C4-2B (cell line): Measurements from ENCODE around the gene PCDHB4.

ENCODE experiments used
- ZFX ChIP-seq: fragments of 450-650 bp; IDR thresholded peaks from 2 replicates; pipeline ENCODE4 v1.6.1; 2017
- TF ChIP-seq, protein P1 (sequence below): fragments of 450-650 bp; conservative IDR thresholded peaks from 2 replicates; pipeline ENCODE4 v1.5.1; 2017; ENCODE audit warnings: mild to moderate bottlenecking

DNA sequence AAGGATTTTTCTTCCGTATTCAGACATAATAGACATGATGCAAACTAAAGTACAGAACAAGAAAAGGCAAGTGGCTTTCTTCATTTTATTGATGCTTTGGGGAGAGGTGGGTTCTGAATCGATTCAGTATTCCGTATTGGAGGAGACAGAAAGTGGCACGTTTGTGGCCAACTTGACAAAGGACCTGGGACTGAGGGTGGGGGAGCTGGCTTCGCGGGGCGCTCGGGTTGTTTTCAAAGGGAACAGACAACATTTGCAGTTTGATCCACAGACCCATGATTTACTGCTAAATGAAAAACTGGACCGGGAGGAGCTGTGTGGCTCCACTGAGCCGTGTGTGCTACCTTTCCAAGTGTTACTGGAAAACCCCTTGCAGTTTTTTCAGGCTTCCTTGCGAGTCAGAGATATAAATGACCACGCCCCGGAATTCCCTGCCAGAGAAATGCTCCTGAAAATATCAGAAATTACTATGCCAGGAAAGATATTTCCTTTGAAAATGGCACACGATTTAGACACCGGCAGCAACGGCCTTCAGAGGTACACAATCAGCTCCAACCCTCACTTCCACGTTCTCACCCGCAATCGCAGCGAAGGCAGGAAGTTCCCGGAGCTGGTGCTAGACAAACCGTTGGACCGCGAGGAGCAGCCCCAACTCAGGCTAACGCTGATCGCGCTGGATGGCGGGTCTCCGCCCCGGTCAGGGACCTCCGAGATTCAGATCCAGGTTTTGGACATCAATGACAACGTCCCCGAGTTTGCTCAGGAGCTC is 28.8 kb downstream of the PCDHB4 start:
- TF ChIP-seq, protein P1, sequence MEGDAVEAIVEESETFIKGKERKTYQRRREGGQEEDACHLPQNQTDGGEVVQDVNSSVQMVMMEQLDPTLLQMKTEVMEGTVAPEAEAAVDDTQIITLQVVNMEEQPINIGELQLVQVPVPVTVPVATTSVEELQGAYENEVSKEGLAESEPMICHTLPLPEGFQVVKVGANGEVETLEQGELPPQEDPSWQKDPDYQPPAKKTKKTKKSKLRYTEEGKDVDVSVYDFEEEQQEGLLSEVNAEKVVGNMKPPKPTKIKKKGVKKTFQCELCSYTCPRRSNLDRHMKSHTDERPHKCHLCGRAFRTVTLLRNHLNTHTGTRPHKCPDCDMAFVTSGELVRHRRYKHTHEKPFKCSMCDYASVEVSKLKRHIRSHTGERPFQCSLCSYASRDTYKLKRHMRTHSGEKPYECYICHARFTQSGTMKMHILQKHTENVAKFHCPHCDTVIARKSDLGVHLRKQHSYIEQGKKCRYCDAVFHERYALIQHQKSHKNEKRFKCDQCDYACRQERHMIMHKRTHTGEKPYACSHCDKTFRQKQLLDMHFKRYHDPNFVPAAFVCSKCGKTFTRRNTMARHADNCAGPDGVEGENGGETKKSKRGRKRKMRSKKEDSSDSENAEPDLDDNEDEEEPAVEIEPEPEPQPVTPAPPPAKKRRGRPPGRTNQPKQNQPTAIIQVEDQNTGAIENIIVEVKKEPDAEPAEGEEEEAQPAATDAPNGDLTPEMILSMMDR, result no peak; the same call in 1 of the 2 replicates
- TF ChIP-seq ZFX, result no peak
